ENCODE results near the gene PCDHGB7. TPM values are rescaled to one million over a fixed set of nuclear protein-coding genes. Genes with fewer than 3 reads are reported as not detected.
"Not testable (repeated sequence)": the region's sequence is repeated elsewhere in the genome, so short reads cannot be mapped to it uniquely, and the experiment has no call there.

PCDHGB7 gene
- total RNA-seq, 1 experiment from 2014 or later, result 2.6 TPM

GRCh38 chr5:141431286-141431685, 13.8 kb downstream of the PCDHGB7 start:
- Histone ChIP-seq H3K27me3 (replicated peaks) (no peaks in the 10 kb centered on the region), H3K4me3 (no peak overlapping the region), H3K36me3 (no peaks in the 10 kb centered on the region), H3K27ac (no peak overlapping the region), H3K9me3 (replicated peaks) (peaks cover 29% of the 10 kb centered on the region), H3K4me1 (replicated peaks) (no peaks in the 10 kb centered on the region)
- DNase-seq (ENCODE audit: low read depth in 1 of 2, low spot score in 2 of 2), result no peak

- H3K4me3 ChIP-seq; H3K27me3 ChIP-seq (replicated peaks): not testable (repeated sequence)
Measured at GRCh38 chr5:141432308-141432707, 14.8 kb downstream of the PCDHGB7 start.

GRCh38 chr5:141432726-141433125, 15.2 kb downstream of the PCDHGB7 start:
- DNase-seq (ENCODE audit: low read depth in 1 of 2, low spot score in 2 of 2); H3K27me3 ChIP-seq (replicated peaks); H3K36me3 ChIP-seq; H3K4me1 ChIP-seq (replicated peaks); H3K27ac ChIP-seq; H3K4me3 ChIP-seq: not testable (repeated sequence)
- peaks cover 22% of the 10 kb centered on the region for H3K9me3 ChIP-seq (replicated peaks)

More at GRCh38 chr5:141432308-141432707, 14.8 kb downstream of the PCDHGB7 start:
- not testable (repeated sequence) for H3K4me1 ChIP-seq (replicated peaks); DNase-seq (ENCODE audit: low read depth in 1 of 2, low spot score in 2 of 2); H3K36me3 ChIP-seq; H3K27ac ChIP-seq
- peaks cover 26% of the 10 kb centered on the region for H3K9me3 ChIP-seq (replicated peaks)

GRCh38 chr5:141434006-141434405, 16.5 kb downstream of the PCDHGB7 start:
- H3K27ac ChIP-seq, result no peak overlapping the region
- H3K36me3 ChIP-seq, result no peaks in the 10 kb centered on the region
- no peak for DNase-seq (ENCODE audit: low read depth in 1 of 2, low spot score in 2 of 2)
- H3K4me1 ChIP-seq (replicated peaks), result no peaks in the 10 kb centered on the region
- no peaks in the 10 kb centered on the region for H3K27me3 ChIP-seq (replicated peaks)
- no peak overlapping the region for H3K4me3 ChIP-seq
- peaks cover 19% of the 10 kb centered on the region for H3K9me3 ChIP-seq (replicated peaks)

GRCh38 chr5:141437221-141437620, 19.7 kb downstream of the PCDHGB7 start:
- H3K27me3 ChIP-seq (replicated peaks), result no peaks in the 10 kb centered on the region

GRCh38 chr5:141439411-141440141, 22.1 kb downstream of the PCDHGB7 start:
- Histone ChIP-seq H3K27ac (no peak overlapping the region), H3K36me3 (no peaks in the 10 kb centered on the region), H3K4me1 (replicated peaks) (no peaks in the 10 kb centered on the region), H3K4me3 (no peak overlapping the region), H3K9me3 (replicated peaks) (peaks cover 9% of the 10 kb centered on the region; the same call in 1 of the 2 replicates), H3K27me3 (replicated peaks) (no peaks in the 10 kb centered on the region)
- no peak for DNase-seq (ENCODE audit: low read depth in 1 of 2, low spot score in 2 of 2)

More at GRCh38 chr5:141437221-141437620, 19.7 kb downstream of the PCDHGB7 start:
- H3K36me3 ChIP-seq, result no peaks in the 10 kb centered on the region
- H3K4me3 ChIP-seq, result no peak overlapping the region
- DNase-seq (ENCODE audit: low read depth in 1 of 2, low spot score in 2 of 2), result no peak
- H3K27ac ChIP-seq, result no peak overlapping the region
- H3K9me3 ChIP-seq (replicated peaks), result peaks cover 9% of the 10 kb centered on the region
- H3K4me1 ChIP-seq (replicated peaks), result no peaks in the 10 kb centered on the region

- Histone ChIP-seq H3K4me3 (no peak overlapping the region), H3K27me3 (replicated peaks) (no peaks in the 10 kb centered on the region), H3K4me1 (replicated peaks) (no peaks in the 10 kb centered on the region), H3K36me3 (no peaks in the 10 kb centered on the region), H3K9me3 (replicated peaks) (peaks cover 9% of the 10 kb centered on the region; the same call in 1 of the 2 replicates), H3K27ac (no peak overlapping the region)
- DNase-seq (ENCODE audit: low read depth in 1 of 2, low spot score in 2 of 2), result no peak
Measured at GRCh38 chr5:141440341-141440740, 22.9 kb downstream of the PCDHGB7 start.

GRCh38 chr5:141441571-141442170, 24.2 kb downstream of the PCDHGB7 start:
- Histone ChIP-seq H3K4me1 (replicated peaks) (no peaks in the 10 kb centered on the region), H3K9me3 (replicated peaks) (peaks cover 9% of the 10 kb centered on the region; the same call in 1 of the 2 replicates), H3K36me3 (no peaks in the 10 kb centered on the region), H3K4me3 (no peak overlapping the region), H3K27ac (no peak overlapping the region), H3K27me3 (replicated peaks) (no peaks in the 10 kb centered on the region)
- no peak for DNase-seq (ENCODE audit: low read depth in 1 of 2, low spot score in 2 of 2)

- H3K9me3 ChIP-seq (replicated peaks), result no peaks in the 10 kb centered on the region
- H3K36me3 ChIP-seq, result no peaks in the 10 kb centered on the region
- H3K27me3 ChIP-seq (replicated peaks), result no peaks in the 10 kb centered on the region
- H3K4me3 ChIP-seq, result no peak overlapping the region
- DNase-seq (ENCODE audit: low read depth in 1 of 2, low spot score in 2 of 2), result no peak
- H3K4me1 ChIP-seq (replicated peaks), result no peaks in the 10 kb centered on the region
- no peak overlapping the region for H3K27ac ChIP-seq
Measured at GRCh38 chr5:141465351-141465750, 47.9 kb downstream of the PCDHGB7 start.

Other genes with a start within 250 kb of the PCDHGB7 start
- 0.85 and 0.87 TPM in 2 replicates for gene PCDHB7, start 245.0 kb upstream of the PCDHGB7 start, total RNA-seq (2014; rRNA removed; shearing (Covaris generic))
- 0.75 and 1.8 TPM in 2 replicates for gene PCDHB8, start 239.9 kb upstream of the PCDHGB7 start, total RNA-seq (2014; rRNA removed; shearing (Covaris generic))
- 11.9 and 16.3 TPM in 2 replicates for gene PCDHB16, start 235.3 kb upstream of the PCDHGB7 start, total RNA-seq (2014; rRNA removed; shearing (Covaris generic))
- gene PCDHB9, start 230.5 kb upstream of the PCDHGB7 start, total RNA-seq (2014; rRNA removed; shearing (Covaris generic)), result 2.7 and 3.8 TPM in 2 replicates
- gene PCDHB10, start 225.3 kb upstream of the PCDHGB7 start, total RNA-seq (2014; rRNA removed; shearing (Covaris generic)), result 3.3 and 4.7 TPM in 2 replicates
- 0.34 TPM in 1 of 2 replicates, not detected in the other for gene PCDHB11, start 218.1 kb upstream of the PCDHGB7 start, total RNA-seq (2014; rRNA removed; shearing (Covaris generic))
- gene PCDHB12, start 209.0 kb upstream of the PCDHGB7 start, total RNA-seq (2014; rRNA removed; shearing (Covaris generic)), result 1.8 and 6.2 TPM in 2 replicates
- gene PCDHB13, start 203.8 kb upstream of the PCDHGB7 start, total RNA-seq (2014; rRNA removed; shearing (Covaris generic)), result 1.3 and 1.7 TPM in 2 replicates
- gene PCDHB14, start 194.3 kb upstream of the PCDHGB7 start, total RNA-seq (2014; rRNA removed; shearing (Covaris generic)), result 18.6 and 28.4 TPM in 2 replicates
- gene PCDHB15, start 172.3 kb upstream of the PCDHGB7 start, total RNA-seq (2014; rRNA removed; shearing (Covaris generic)), result 0.74 and 1.0 TPM in 2 replicates
- gene SLC25A2, start 113.6 kb upstream of the PCDHGB7 start, total RNA-seq (2014; rRNA removed; shearing (Covaris generic)), result 0.11 and 0.75 TPM in 2 replicates
- 147 and 154 TPM in 2 replicates for gene TAF7, start 96.9 kb upstream of the PCDHGB7 start, total RNA-seq (2014; rRNA removed; shearing (Covaris generic))
- gene PCDHGA1, start 87.2 kb upstream of the PCDHGB7 start, total RNA-seq (2014; rRNA removed; shearing (Covaris generic)), result 2.2 and 3.1 TPM in 2 replicates
- gene PCDHGA2, start 78.9 kb upstream of the PCDHGB7 start, total RNA-seq (2014; rRNA removed; shearing (Covaris generic)), result 1.2 and 2.1 TPM in 2 replicates
- gene PCDHGA3, start 73.8 kb upstream of the PCDHGB7 start, total RNA-seq (2014; rRNA removed; shearing (Covaris generic)), result 0.26 TPM in 1 of 2 replicates, not detected in the other
- 0.79 TPM in 1 of 2 replicates, not detected in the other for gene PCDHGB1, start 67.6 kb upstream of the PCDHGB7 start, total RNA-seq (2014; rRNA removed; shearing (Covaris generic))
- 1.2 and 1.7 TPM in 2 replicates for gene PCDHGA4, start 62.7 kb upstream of the PCDHGB7 start, total RNA-seq (2014; rRNA removed; shearing (Covaris generic))
- gene PCDHGB2, start 57.7 kb upstream of the PCDHGB7 start, total RNA-seq (2014; rRNA removed; shearing (Covaris generic)), result 3.8 TPM in 1 of 2 replicates, not detected in the other
- 0.76 and 1.8 TPM in 2 replicates for gene PCDHGA5, start 53.5 kb upstream of the PCDHGB7 start, total RNA-seq (2014; rRNA removed; shearing (Covaris generic))
- 1.1 TPM in 1 of 2 replicates, not detected in the other for gene PCDHGB3, start 47.4 kb upstream of the PCDHGB7 start, total RNA-seq (2014; rRNA removed; shearing (Covaris generic))
- gene PCDHGA6, start 43.8 kb upstream of the PCDHGB7 start, total RNA-seq (2014; rRNA removed; shearing (Covaris generic)), result 0.38 and 1.4 TPM in 2 replicates
- gene PCDHGA7, start 34.9 kb upstream of the PCDHGB7 start, total RNA-seq (2014; rRNA removed; shearing (Covaris generic)), result 0.82 and 0.91 TPM in 2 replicates
- gene PCDHGB4, start 30.0 kb upstream of the PCDHGB7 start, total RNA-seq (2014; rRNA removed; shearing (Covaris generic)), result 0.09 and 0.18 TPM in 2 replicates
- 0.32 and 1.1 TPM in 2 replicates for gene PCDHGA8, start 25.0 kb upstream of the PCDHGB7 start, total RNA-seq (2014; rRNA removed; shearing (Covaris generic))
- 1.1 and 3.6 TPM in 2 replicates for gene PCDHGB5, start 19.7 kb upstream of the PCDHGB7 start, total RNA-seq (2014; rRNA removed; shearing (Covaris generic))
- gene PCDHGA9, start 14.9 kb upstream of the PCDHGB7 start, total RNA-seq (2014; rRNA removed; shearing (Covaris generic)), result 0.55 TPM in 1 of 2 replicates, not detected in the other
- gene PCDHGB6, start 9.7 kb upstream of the PCDHGB7 start, total RNA-seq (2014; rRNA removed; shearing (Covaris generic)), result 1.2 and 1.3 TPM in 2 replicates
- 1.2 and 2.9 TPM in 2 replicates for gene PCDHGA10, start 4.7 kb upstream of the PCDHGB7 start, total RNA-seq (2014; rRNA removed; shearing (Covaris generic))
- gene PCDHGA11, start 3.4 kb downstream of the PCDHGB7 start, total RNA-seq (2014; rRNA removed; shearing (Covaris generic)), result 0.22 and 0.32 TPM in 2 replicates
- 0.34 TPM in 1 of 2 replicates, not detected in the other for gene PCDHGA12, start 12.8 kb downstream of the PCDHGB7 start, total RNA-seq (2014; rRNA removed; shearing (Covaris generic))
- 45.5 and 57.8 TPM in 2 replicates for gene PCDHGC3, start 58.3 kb downstream of the PCDHGB7 start, total RNA-seq (2014; rRNA removed; shearing (Covaris generic))
- 0.22 and 0.39 TPM in 2 replicates for gene PCDHGC4, start 67.4 kb downstream of the PCDHGB7 start, total RNA-seq (2014; rRNA removed; shearing (Covaris generic))
- gene PCDHGC5, start 71.4 kb downstream of the PCDHGB7 start, total RNA-seq (2014; rRNA removed; shearing (Covaris generic)), result 0.21 TPM in 1 of 2 replicates, not detected in the other
- 44.5 and 48.7 TPM in 2 replicates for gene DIAPH1, start 201.3 kb downstream of the PCDHGB7 start, total RNA-seq (2014; rRNA removed; shearing (Covaris generic))
- 85.9 and 93.9 TPM in 2 replicates for gene HDAC3, start 219.2 kb downstream of the PCDHGB7 start, total RNA-seq (2014; rRNA removed; shearing (Covaris generic))
- gene RELL2, start 219.3 kb downstream of the PCDHGB7 start, total RNA-seq (2014; rRNA removed; shearing (Covaris generic)), result 5.8 and 10.1 TPM in 2 replicates
- gene FCHSD1, start 233.7 kb downstream of the PCDHGB7 start, total RNA-seq (2014; rRNA removed; shearing (Covaris generic)), result 33.2 and 35.8 TPM in 2 replicates